ENCODE data around the gene KLHL3.

The KLHL3 gene

DNA sequence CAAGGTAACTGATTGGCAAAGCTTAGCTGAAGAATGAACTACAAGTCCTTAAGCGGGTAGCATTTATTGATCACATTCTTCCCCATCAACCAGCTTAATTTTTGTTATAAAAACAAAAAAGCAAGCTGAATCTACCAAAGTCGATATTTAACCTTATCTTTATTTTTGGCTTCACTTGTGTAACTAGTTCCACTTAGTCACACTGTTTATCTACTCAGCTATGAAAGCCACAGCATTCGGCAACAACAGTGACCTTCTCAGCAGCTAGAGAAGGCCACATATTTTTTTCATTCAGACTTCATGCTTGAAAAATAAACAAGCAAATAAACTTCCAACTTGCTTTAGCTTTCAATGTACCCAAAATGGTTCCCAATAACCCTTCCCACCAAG lies 69.4 kb downstream of the KLHL3 start:
- DNase-seq (ENCODE audit: low read depth) = peak; percentile 21
- H3K4me3 ChIP-seq (ENCODE audit: control insufficient read depth, low read depth, low read length) = no peak overlapping the region
- no peak for TF ChIP-seq CTCF (conservative IDR thresholded peaks at IDR 0.05; ENCODE audit: control insufficient read depth, insufficient read depth, low read depth, low read length)

GRCh38 chr5:137665678-137666460 lies 70.0 kb downstream of the KLHL3 start:
- no peak overlapping the region for H3K4me3 ChIP-seq (ENCODE audit: control insufficient read depth, low read depth, low read length)
- no peak for TF ChIP-seq CTCF (conservative IDR thresholded peaks at IDR 0.05; ENCODE audit: control insufficient read depth, insufficient read depth, low read depth, low read length)
- no peak for DNase-seq (ENCODE audit: low read depth)

DNA sequence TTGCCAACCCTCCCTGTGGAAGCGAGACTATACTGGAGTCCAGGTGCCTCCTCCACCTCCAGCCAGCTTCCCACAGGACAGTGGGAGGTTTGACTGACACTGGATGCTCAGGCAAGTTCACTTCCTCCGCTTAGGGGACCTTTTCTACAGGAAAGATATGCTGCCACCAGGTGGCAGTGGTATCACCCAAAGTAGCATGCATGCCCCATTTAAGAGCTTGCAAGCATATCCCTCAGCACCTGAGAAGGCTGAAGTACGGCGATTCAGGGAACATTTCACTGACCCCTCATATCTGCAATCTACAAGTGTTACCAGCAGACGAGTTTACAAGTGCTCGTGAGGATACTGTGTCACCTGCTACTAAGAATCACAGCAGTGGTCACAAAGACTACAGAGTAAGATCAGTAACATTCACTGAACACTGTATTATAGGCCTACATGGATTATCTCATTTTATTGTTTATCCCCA lies 75.5 kb downstream of the KLHL3 start:
- no peak overlapping the region for H3K4me3 ChIP-seq (ENCODE audit: control insufficient read depth, low read depth, low read length)
- peak; percentile 88 for TF ChIP-seq CTCF (conservative IDR thresholded peaks at IDR 0.05; ENCODE audit: control insufficient read depth, insufficient read depth, low read depth, low read length)

DNA sequence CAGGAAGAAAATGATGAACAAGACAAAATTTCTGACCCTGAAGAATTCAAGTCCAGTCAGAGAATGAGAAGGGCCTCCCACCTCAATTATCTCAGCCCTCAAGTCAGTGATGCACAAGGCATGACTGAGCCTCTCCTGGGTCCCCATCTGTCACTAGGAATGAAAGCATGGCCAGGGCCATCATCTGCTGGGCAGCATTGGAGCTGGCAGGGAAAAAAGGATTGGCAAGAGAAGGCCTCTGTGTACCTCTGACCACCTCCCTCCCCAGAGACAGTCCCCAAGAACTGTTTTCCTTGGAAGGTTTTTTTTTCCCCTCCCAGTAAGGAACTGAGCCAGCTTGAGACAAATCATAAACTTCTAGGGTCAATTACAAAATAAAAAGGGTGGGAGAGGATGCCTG lies 76.7 kb downstream of the KLHL3 start:
- no peak overlapping the region for H3K4me3 ChIP-seq (ENCODE audit: control insufficient read depth, low read depth, low read length)
- DNase-seq (ENCODE audit: low read depth) = no peak
- no peak for TF ChIP-seq CTCF (conservative IDR thresholded peaks at IDR 0.05; ENCODE audit: control insufficient read depth, insufficient read depth, low read depth, low read length)

More for the DNA sequence above, 75.5 kb downstream of the KLHL3 start:
- peak; percentile 76 for DNase-seq (ENCODE audit: low read depth)

DNA sequence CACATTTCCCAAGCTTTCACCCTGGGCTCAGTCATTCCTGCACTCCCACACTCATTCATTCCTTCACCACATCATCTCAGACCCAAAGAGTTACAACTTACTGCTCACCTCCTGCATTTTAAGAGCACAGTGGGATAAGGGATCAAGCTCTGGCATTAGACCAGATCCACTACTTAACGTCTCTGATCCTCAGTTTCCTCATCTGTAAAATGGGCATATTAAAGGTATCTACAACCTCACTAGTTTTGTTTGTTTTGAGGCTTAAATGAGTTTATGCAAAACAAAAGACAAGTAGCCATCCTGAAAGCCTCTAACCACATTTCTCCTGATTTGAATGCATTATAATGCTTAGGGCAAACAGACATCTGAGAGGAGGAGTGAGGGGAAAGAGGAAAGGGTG lies 77.6 kb downstream of the KLHL3 start:
- TF ChIP-seq CTCF (conservative IDR thresholded peaks at IDR 0.05; ENCODE audit: control insufficient read depth, insufficient read depth, low read depth, low read length) = no peak

GRCh38 chr5:137657073-137657472 lies 78.8 kb downstream of the KLHL3 start:
- DNase-seq (ENCODE audit: low read depth) = no peak
- no peak overlapping the region for H3K4me3 ChIP-seq (ENCODE audit: control insufficient read depth, low read depth, low read length)
- TF ChIP-seq CTCF (conservative IDR thresholded peaks at IDR 0.05; ENCODE audit: control insufficient read depth, insufficient read depth, low read depth, low read length) = no peak

More for the DNA sequence above, 77.6 kb downstream of the KLHL3 start:
- H3K4me3 ChIP-seq (ENCODE audit: control insufficient read depth, low read depth, low read length) = no peak overlapping the region
- DNase-seq (ENCODE audit: low read depth) = no peak

Data from fibroblast of mammary gland (primary cell).